H9 (cell line): ENCODE results near the gene ENOSF1. TPM values are rescaled to one million over a fixed set of nuclear protein-coding genes. Genes with fewer than 3 reads are reported as not detected.

Source experiments
- DNase-seq: peaks from one replicate; pipeline ENCODE4 v3.0.0-alpha.2; 2017
- H2AFZ ChIP-seq: one replicate; pipeline ENCODE4 v1.6.1; 2013; ENCODE audit warnings: mild to moderate bottlenecking, low read length, control low read depth, moderate library complexity
- H2AK5ac ChIP-seq: 2 replicates; pipeline ENCODE4 v1.6.1; 2013; ENCODE audit warnings: low read length, control low read depth, mixed read lengths; ENCODE audit not compliant: insufficient read length
- H2BK120ac ChIP-seq: one replicate; pipeline ENCODE4 v1.6.1; 2013; ENCODE audit warnings: low read depth, mild to moderate bottlenecking, low read length, control low read depth, inconsistent platforms; ENCODE audit not compliant: poor library complexity, severe bottlenecking
- H2BK12ac ChIP-seq: 2 replicates; pipeline ENCODE4 v1.6.1; 2013; ENCODE audit warnings: low read length, control low read depth, mixed read lengths, low read depth; ENCODE audit not compliant: insufficient read length
- H2BK15ac ChIP-seq: 2 replicates; pipeline ENCODE4 v1.6.1; 2013; ENCODE audit warnings: low read depth, low read length, control low read depth
- H2BK20ac ChIP-seq: one replicate; pipeline ENCODE4 v1.6.1; 2013; ENCODE audit warnings: low read depth, mild to moderate bottlenecking, low read length, control low read depth, inconsistent platforms; ENCODE audit not compliant: poor library complexity, severe bottlenecking
- H2BK5ac ChIP-seq: 2 replicates; pipeline ENCODE4 v1.6.1; 2013; ENCODE audit warnings: low read length, control low read depth, mixed read lengths; ENCODE audit not compliant: insufficient read length
- H3K14ac ChIP-seq: 2 replicates; pipeline ENCODE4 v1.6.1; 2013; ENCODE audit warnings: low read length, control low read depth; ENCODE audit not compliant: insufficient read depth
- H3K18ac ChIP-seq: 2 replicates; pipeline ENCODE4 v1.6.1; 2013; ENCODE audit warnings: low read depth, mild to moderate bottlenecking, mixed read lengths, low read length, control low read depth; ENCODE audit not compliant: insufficient read length
- H3K23ac ChIP-seq: 2 replicates; pipeline ENCODE4 v1.6.1; 2013; ENCODE audit warnings: low read length, control low read depth, mixed read lengths, low read depth; ENCODE audit not compliant: insufficient read length
- H3K23me2 ChIP-seq: 2 replicates; pipeline ENCODE4 v1.6.1; 2013; ENCODE audit warnings: low read depth, mild to moderate bottlenecking, mixed read lengths, low read length, control low read depth; ENCODE audit not compliant: insufficient read length, poor library complexity, severe bottlenecking
- H3K27ac ChIP-seq: 2 replicates; pipeline ENCODE4 v1.5.1; 2013; ENCODE audit warnings: low read length, control low read depth, mixed read lengths, low read depth; ENCODE audit not compliant: insufficient read length
- H3K27me3 ChIP-seq: 2 replicates; pipeline ENCODE4 v1.6.1; 2013; ENCODE audit warnings: low read length, control low read depth, inconsistent platforms; ENCODE audit not compliant: insufficient read depth
- H3K4ac ChIP-seq: 2 replicates; pipeline ENCODE4 v1.6.1; 2013; ENCODE audit warnings: low read depth, mild to moderate bottlenecking, control low read depth, inconsistent platforms, low read length, moderate library complexity
- H3K4me1 ChIP-seq: 2 replicates; pipeline ENCODE4 v1.6.1; 2013; ENCODE audit warnings: low read length, control low read depth, inconsistent platforms; ENCODE audit not compliant: insufficient read depth
- H3K4me2 ChIP-seq: 2 replicates; pipeline ENCODE4 v1.6.1; 2013; ENCODE audit warnings: low read length, control low read depth, mixed read lengths; ENCODE audit not compliant: insufficient read length, insufficient read depth
- H3K56ac ChIP-seq: 2 replicates; pipeline ENCODE4 v1.6.1; 2013; ENCODE audit warnings: low read depth, mild to moderate bottlenecking, mixed read lengths, low read length, control low read depth; ENCODE audit not compliant: insufficient read length
- H3K79me1 ChIP-seq: 2 replicates; pipeline ENCODE4 v1.6.1; 2013; ENCODE audit warnings: low read depth, mild to moderate bottlenecking, moderate library complexity, low read length, control low read depth, inconsistent platforms; ENCODE audit not compliant: insufficient read depth, poor library complexity, severe bottlenecking
- H3K79me2 ChIP-seq: 2 replicates; pipeline ENCODE4 v1.6.1; 2013; ENCODE audit warnings: low read length, control low read depth, inconsistent platforms; ENCODE audit not compliant: insufficient read depth
- H3K9ac ChIP-seq: 2 replicates; pipeline ENCODE4 v1.6.1; 2013; ENCODE audit warnings: low read length, control low read depth, mixed read lengths; ENCODE audit not compliant: insufficient read length; ENCODE audit errors: extremely low read depth
- H3K9me3 ChIP-seq: one replicate; pipeline ENCODE4 v1.6.1; 2013; ENCODE audit warnings: low read depth, low read length, inconsistent platforms; ENCODE audit not compliant: control insufficient read depth
- H3T11ph ChIP-seq: one replicate; pipeline ENCODE4 v1.6.1; 2013; ENCODE audit warnings: mild to moderate bottlenecking, low read length, control low read depth, inconsistent platforms
- H4K20me1 ChIP-seq: one replicate; pipeline ENCODE4 v1.6.1; 2013; ENCODE audit not compliant: control insufficient read depth, insufficient read length, insufficient read depth
- H4K5ac ChIP-seq: 2 replicates; pipeline ENCODE4 v1.6.1; 2013; ENCODE audit warnings: low read depth, mild to moderate bottlenecking, mixed read lengths, low read length, control low read depth; ENCODE audit not compliant: insufficient read length
- H4K8ac ChIP-seq: replicated peaks from 2 replicates; pipeline ENCODE4 v1.6.1; 2013; ENCODE audit warnings: low read length, control low read depth, mixed read lengths, low read depth; ENCODE audit not compliant: insufficient read length
- H4K91ac ChIP-seq: 2 replicates; pipeline ENCODE4 v1.6.1; 2013; ENCODE audit warnings: low read depth, mild to moderate bottlenecking, moderate library complexity, mixed read lengths, low read length, control low read depth; ENCODE audit not compliant: insufficient read length
- H3K27ac Mint-ChIP-seq, 3 experiments: 2 replicates in 2 of 3; 3 replicates in 1 of 3; pipeline ENCODE4 v1.8.0; 2020 to 2021; ENCODE audit warnings: mixed read lengths in 3 of 3, mild to moderate bottlenecking in 1 of 3, moderate library complexity in 1 of 3
- H3K27me3 Mint-ChIP-seq: 2 replicates; pipeline ENCODE4 v1.8.0; 2021; ENCODE audit warnings: low read depth, mild to moderate bottlenecking, moderate library complexity, mixed read lengths
- H3K36me3 Mint-ChIP-seq, 3 experiments: 2 replicates in 2 of 3; 3 replicates in 1 of 3; pipeline ENCODE4 v1.8.0; 2020 to 2021; ENCODE audit warnings: low read depth in 3 of 3, mixed read lengths in 3 of 3; ENCODE audit not compliant: insufficient read depth in 1 of 3
- H3K4me1 Mint-ChIP-seq, 2 experiments: 2 replicates each; pipeline ENCODE4 v1.8.0; 2020; ENCODE audit warnings: mixed read lengths in 2 of 2
- H3K4me3 Mint-ChIP-seq, 2 experiments: 2 replicates in 1 of 2; 3 replicates in 1 of 2; pipeline ENCODE4 v1.8.0; 2020 to 2021; ENCODE audit warnings: mild to moderate bottlenecking in 2 of 2, mixed read lengths in 2 of 2, moderate library complexity in 1 of 2
- H3K9me3 Mint-ChIP-seq, 2 experiments: 2 replicates in 1 of 2; 3 replicates in 1 of 2; pipeline ENCODE4 v1.8.0; 2020; ENCODE audit warnings: mild to moderate bottlenecking in 2 of 2, mixed read lengths in 2 of 2, moderate library complexity in 1 of 2
- WGBS: extraction: QIAGEN DNeasy Blood & Tissue Kit; methylation state at CpG from one replicate; pipeline ENCODE4 v1.1.7; 2013; ENCODE audit warnings: missing lambda C conversion rate, low lambda C conversion rate, mixed read lengths; ENCODE audit not compliant: insufficient read length; ENCODE audit errors: extremely low coverage; 5-methylcytosine and 5-hydroxymethylcytosine counted together
- total RNA-seq: library from RNA; stranded (reverse); gene quantifications from 2 replicates; pipeline ENCODE4 v1.2.1, GENCODE V29; 2021
- TF ChIP-seq, protein P1 (sequence below): fragments of 200-600 bp; sonication (generic); conservative IDR thresholded peaks from 3 replicates; pipeline ENCODE4 v1.8.0; 2021; ENCODE audit warnings: antibody characterized with exemption, mild to moderate bottlenecking

Gene ENOSF1
- total RNA-seq, 1 experiment from 2014 or later: 40.3 TPM

DNA sequence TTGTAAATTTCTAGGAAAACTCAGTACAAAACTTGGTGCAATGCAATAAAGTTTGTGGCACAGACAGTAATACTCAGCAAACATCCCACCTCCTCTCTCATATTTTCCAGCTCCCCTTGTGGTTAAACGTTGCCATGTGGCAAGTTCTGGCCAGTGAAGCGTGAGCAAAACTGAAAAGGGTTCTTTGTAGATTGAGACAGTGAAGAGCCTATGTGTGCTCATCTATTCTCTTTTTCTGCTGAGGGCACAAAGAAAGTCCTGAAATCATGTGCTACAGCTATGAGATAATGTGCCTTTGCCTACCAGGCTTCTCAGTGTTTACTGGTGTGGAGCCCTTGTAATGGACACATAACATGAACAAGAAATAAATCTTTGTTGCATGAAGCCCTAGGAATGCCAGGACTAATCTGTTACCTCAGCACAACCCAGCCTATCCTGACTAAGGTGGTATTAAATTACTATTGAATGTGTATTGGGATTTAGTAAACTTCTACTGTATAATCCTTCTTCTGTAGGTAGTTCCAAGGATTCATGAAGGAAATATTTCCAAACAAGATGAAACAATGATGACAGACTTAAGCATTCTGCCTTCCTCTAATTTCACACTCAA, 67.9 kb downstream of the ENOSF1 start:
- Histone ChIP-seq H3K9ac (no peak overlapping the region), H3K23ac (no peak overlapping the region), H3K4me2 (no peak overlapping the region), H2BK12ac (no peak overlapping the region), H2BK20ac (no peak overlapping the region), H3K9me3 (no peaks in the 10 kb centered on the region), H3K4ac (no peak overlapping the region), H2BK120ac (no peak overlapping the region), H4K5ac (no peak overlapping the region), H3K27me3 (no peaks in the 10 kb centered on the region), H3K23me2 (no peaks in the 10 kb centered on the region), H3K56ac (no peak overlapping the region), H3K4me1 (no peaks in the 10 kb centered on the region), H4K20me1 (no peaks in the 10 kb centered on the region), H3K18ac (no peak overlapping the region), H2AK5ac (no peak overlapping the region), H3K27ac (no peak overlapping the region), H3K14ac (no peak overlapping the region), H2AFZ (no peak overlapping the region), H4K91ac (no peak overlapping the region), H2BK5ac (no peak overlapping the region), H3K79me2 (no peaks in the 10 kb centered on the region), H2BK15ac (no peak overlapping the region), H3T11ph (no peak overlapping the region), H3K79me1 (no peaks in the 10 kb centered on the region), H4K8ac (no peak overlapping the region)
- H3K4me1 Mint-ChIP-seq: 0 out of 4 replicates have a peak, but pooled peaks cover 0 to 2% of the 10 kb centered on the region in 2 experiments
- no peaks in the 10 kb centered on the region for H3K36me3 Mint-ChIP-seq
- no peak for DNase-seq
- WGBS: no CpG with 5 or more reads among the region's 2 CpGs
- H3K27ac Mint-ChIP-seq: no peak overlapping the region
- no peaks in the 10 kb centered on the region for H3K27me3 Mint-ChIP-seq
- TF ChIP-seq, protein P1, sequence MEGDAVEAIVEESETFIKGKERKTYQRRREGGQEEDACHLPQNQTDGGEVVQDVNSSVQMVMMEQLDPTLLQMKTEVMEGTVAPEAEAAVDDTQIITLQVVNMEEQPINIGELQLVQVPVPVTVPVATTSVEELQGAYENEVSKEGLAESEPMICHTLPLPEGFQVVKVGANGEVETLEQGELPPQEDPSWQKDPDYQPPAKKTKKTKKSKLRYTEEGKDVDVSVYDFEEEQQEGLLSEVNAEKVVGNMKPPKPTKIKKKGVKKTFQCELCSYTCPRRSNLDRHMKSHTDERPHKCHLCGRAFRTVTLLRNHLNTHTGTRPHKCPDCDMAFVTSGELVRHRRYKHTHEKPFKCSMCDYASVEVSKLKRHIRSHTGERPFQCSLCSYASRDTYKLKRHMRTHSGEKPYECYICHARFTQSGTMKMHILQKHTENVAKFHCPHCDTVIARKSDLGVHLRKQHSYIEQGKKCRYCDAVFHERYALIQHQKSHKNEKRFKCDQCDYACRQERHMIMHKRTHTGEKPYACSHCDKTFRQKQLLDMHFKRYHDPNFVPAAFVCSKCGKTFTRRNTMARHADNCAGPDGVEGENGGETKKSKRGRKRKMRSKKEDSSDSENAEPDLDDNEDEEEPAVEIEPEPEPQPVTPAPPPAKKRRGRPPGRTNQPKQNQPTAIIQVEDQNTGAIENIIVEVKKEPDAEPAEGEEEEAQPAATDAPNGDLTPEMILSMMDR: no peak; the same call in 1 of the 3 replicates
- H3K4me3 Mint-ChIP-seq: no peak overlapping the region
- H3K9me3 Mint-ChIP-seq: no peaks in the 10 kb centered on the region
